Measurements from ENCODE around the gene NXPH3. TPM values are rescaled to one million over a fixed set of nuclear protein-coding genes. Genes with fewer than 3 reads are reported as not detected.

Gene NXPH3
- not detected for total RNA-seq

- Mint-ChIP-seq H3K4me1 (peaks cover 18% of the 10 kb centered on the region), H3K9me3 (no peaks in the 10 kb centered on the region), H3K36me3 (ENCODE audit: low read depth) (no peaks in the 10 kb centered on the region), H3K4me3 (peak within 1 kb of the TSS; percentile 57), H3K27me3 (peaks cover 62% of the 10 kb centered on the region), H3K27ac (no peak within 1 kb of the TSS)
- CTCF ChIA-PET: interaction anchor here (0.7 to 2.9 kb wide), 20 partner anchors 8 to 230 kb away, joined by 3 to 21 read pairs (median 4); partner anchors contain the start of gene SLC35B1
- POLR2A ChIA-PET: interaction anchor here (0.6 kb wide), 1 partner anchor 18 kb away, joined by 3 read pairs; no protein-coding TSS in a partner anchor
- peak; percentile 64 for DNase-seq
Observed at GRCh38 chr17:49575679-49576087, at the start of gene NXPH3. Gene NXPH3 (plus strand): TSS chr17:49575871. CDS start chr17:49576220, 349 bp downstream.

GRCh38 chr17:49527927-49528651 lies 47.6 kb upstream of the NXPH3 start:
- Mint-ChIP-seq H3K4me1 (peaks cover 9% of the 10 kb centered on the region), H3K36me3 (ENCODE audit: low read depth) (no peaks in the 10 kb centered on the region), H3K27me3 (peaks cover 32% of the 10 kb centered on the region), H3K27ac (no peak overlapping the region), H3K4me3 (no peak overlapping the region), H3K9me3 (no peaks in the 10 kb centered on the region)
- DNase-seq: no peak
- CTCF ChIA-PET: interaction anchor here (0.6 to 1.6 kb wide), 3 partner anchors 14 to 56 kb away, joined by 3 to 5 read pairs (median 3); no protein-coding TSS in a partner anchor
- POLR2A ChIA-PET: no interaction called here

- H3K27me3 Mint-ChIP-seq: peaks cover 37% of the 10 kb centered on the region
- ChIA-PET POLR2A (no interaction called here), CTCF (interaction anchor here (1.0 to 1.5 kb wide), 2 partner anchors 9 to 27 kb away, joined by 3 read pairs; no protein-coding TSS in a partner anchor)
- no peaks in the 10 kb centered on the region for H3K9me3 Mint-ChIP-seq
- H3K36me3 Mint-ChIP-seq (ENCODE audit: low read depth): no peaks in the 10 kb centered on the region
- H3K27ac Mint-ChIP-seq: peak overlapping the region; percentile 65
- H3K4me1 Mint-ChIP-seq: peaks cover under 1% of the 10 kb centered on the region
- no peak for DNase-seq
- H3K4me3 Mint-ChIP-seq: no peak overlapping the region
Observed at GRCh38 chr17:49528966-49529365, 46.7 kb upstream of the NXPH3 start.

GRCh38 chr17:49530118-49530517 lies 45.6 kb upstream of the NXPH3 start:
- no peaks in the 10 kb centered on the region for H3K9me3 Mint-ChIP-seq
- POLR2A ChIA-PET: no interaction called here
- no peak for DNase-seq
- no peak overlapping the region for H3K27ac Mint-ChIP-seq
- H3K4me1 Mint-ChIP-seq: no peaks in the 10 kb centered on the region
- CTCF ChIA-PET: interaction anchor here (1.0 to 1.5 kb wide), 2 partner anchors 10 to 26 kb away, joined by 3 read pairs; no protein-coding TSS in a partner anchor
- H3K36me3 Mint-ChIP-seq (ENCODE audit: low read depth): no peaks in the 10 kb centered on the region
- H3K4me3 Mint-ChIP-seq: no peak overlapping the region
- H3K27me3 Mint-ChIP-seq: peaks cover 39% of the 10 kb centered on the region

GRCh38 chr17:49543860-49544259 lies 31.8 kb upstream of the NXPH3 start:
- POLR2A ChIA-PET: no interaction called here
- Mint-ChIP-seq H3K9me3 (peaks cover 9% of the 10 kb centered on the region), H3K27me3 (peaks cover 7% of the 10 kb centered on the region), H3K36me3 (ENCODE audit: low read depth) (no peaks in the 10 kb centered on the region), H3K27ac (no peak overlapping the region), H3K4me1 (no peaks in the 10 kb centered on the region), H3K4me3 (no peak overlapping the region)
- DNase-seq: no peak
- CTCF ChIA-PET: interaction anchor here (1.3 kb wide), 1 partner anchor 12 kb away, joined by 3 read pairs; no protein-coding TSS in a partner anchor

- Mint-ChIP-seq H3K9me3 (peaks cover 9% of the 10 kb centered on the region), H3K4me3 (no peak overlapping the region), H3K36me3 (ENCODE audit: low read depth) (no peaks in the 10 kb centered on the region), H3K27me3 (peaks cover 7% of the 10 kb centered on the region), H3K4me1 (no peaks in the 10 kb centered on the region), H3K27ac (no peak overlapping the region)
- DNase-seq: no peak
- POLR2A ChIA-PET: no interaction called here
- CTCF ChIA-PET: interaction anchor here (1.0 to 1.8 kb wide), 5 partner anchors 11 to 549 kb away, joined by 3 to 6 read pairs (median 4); no protein-coding TSS in a partner anchor
Observed at GRCh38 chr17:49545007-49545660, 30.5 kb upstream of the NXPH3 start.

GRCh38 chr17:49545806-49546545 lies 29.7 kb upstream of the NXPH3 start:
- no peak overlapping the region for H3K27ac Mint-ChIP-seq
- H3K4me3 Mint-ChIP-seq: no peak overlapping the region
- no peak for DNase-seq
- H3K4me1 Mint-ChIP-seq: no peaks in the 10 kb centered on the region
- CTCF ChIA-PET: interaction anchor here (1.2 to 2.5 kb wide), 4 partner anchors 10 to 22 kb away, joined by 4 to 8 read pairs (median 5); no protein-coding TSS in a partner anchor
- POLR2A ChIA-PET: no interaction called here
- H3K36me3 Mint-ChIP-seq (ENCODE audit: low read depth): no peaks in the 10 kb centered on the region
- peaks cover 4% of the 10 kb centered on the region for H3K27me3 Mint-ChIP-seq
- peaks cover 9% of the 10 kb centered on the region for H3K9me3 Mint-ChIP-seq

- H3K27ac Mint-ChIP-seq: peak overlapping the region; percentile 36
- POLR2A ChIA-PET: no interaction called here
- CTCF ChIA-PET: interaction anchor here (0.6 to 2.5 kb wide), 3 partner anchors 9 to 408 kb away, joined by 3 to 8 read pairs (median 4); no protein-coding TSS in a partner anchor
- no peaks in the 10 kb centered on the region for H3K27me3 Mint-ChIP-seq
- no peaks in the 10 kb centered on the region for H3K4me1 Mint-ChIP-seq
- H3K4me3 Mint-ChIP-seq: no peak overlapping the region
- no peaks in the 10 kb centered on the region for H3K36me3 Mint-ChIP-seq (ENCODE audit: low read depth)
- DNase-seq: no peak
- H3K9me3 Mint-ChIP-seq: peaks cover 6% of the 10 kb centered on the region
Observed at GRCh38 chr17:49546546-49547535, 28.8 kb upstream of the NXPH3 start.

GRCh38 chr17:49547566-49547965 lies 28.1 kb upstream of the NXPH3 start:
- DNase-seq: no peak
- Mint-ChIP-seq H3K27me3 (no peaks in the 10 kb centered on the region), H3K9me3 (peaks cover 6% of the 10 kb centered on the region), H3K4me1 (no peaks in the 10 kb centered on the region), H3K4me3 (no peak overlapping the region), H3K27ac (no peak overlapping the region), H3K36me3 (ENCODE audit: low read depth) (no peaks in the 10 kb centered on the region)
- CTCF ChIA-PET: interaction anchor here (2.5 kb wide), 1 partner anchor 9 kb away, joined by 8 read pairs; no protein-coding TSS in a partner anchor
- POLR2A ChIA-PET: no interaction called here

- Mint-ChIP-seq H3K4me3 (no peak overlapping the region), H3K36me3 (ENCODE audit: low read depth) (no peaks in the 10 kb centered on the region)
- CTCF ChIA-PET: interaction anchor here (2.5 kb wide), 1 partner anchor 8 kb away, joined by 8 read pairs; no protein-coding TSS in a partner anchor
Observed at GRCh38 chr17:49548051-49548505, 27.6 kb upstream of the NXPH3 start.

GRCh38 chr17:49548506-49549310 lies 27.0 kb upstream of the NXPH3 start:
- ChIA-PET CTCF (no interaction called here), POLR2A (no interaction called here)
- H3K27me3 Mint-ChIP-seq: no peaks in the 10 kb centered on the region
- H3K4me1 Mint-ChIP-seq: no peaks in the 10 kb centered on the region
- H3K9me3 Mint-ChIP-seq: peaks cover 5% of the 10 kb centered on the region
- no peaks in the 10 kb centered on the region for H3K36me3 Mint-ChIP-seq (ENCODE audit: low read depth)
- H3K4me3 Mint-ChIP-seq: no peak overlapping the region
- H3K27ac Mint-ChIP-seq: no peak overlapping the region
- no peak for DNase-seq

More at GRCh38 chr17:49548051-49548505, 27.6 kb upstream of the NXPH3 start:
- H3K9me3 Mint-ChIP-seq: peaks cover 6% of the 10 kb centered on the region
- H3K27me3 Mint-ChIP-seq: no peaks in the 10 kb centered on the region
- POLR2A ChIA-PET: no interaction called here
- H3K4me1 Mint-ChIP-seq: no peaks in the 10 kb centered on the region
- H3K27ac Mint-ChIP-seq: no peak overlapping the region
- DNase-seq: no peak

All from activated CD4-positive, alpha-beta T cell treated with anti-CD3 and anti-CD28 coated beads, Interleukin-2, amount 10 ng/mL, durations not matched to agents 7 days and 5 days (primary cell).